SK-N-SH (cell line): Measurements from ENCODE around the gene DZIP1L. TPM values are rescaled to one million over a fixed set of nuclear protein-coding genes. Genes with fewer than 3 reads are reported as not detected.

ENCODE experiments used
- CTCF ChIA-PET: fragments of 300-600, 350-600 bp; formaldehyde crosslinking; extraction: SDS; loops from one replicate; lab custom pipeline; 2021; lab: Yijun Ruan, JAX
- POLR2A ChIA-PET: fragments of 350-600 bp; sonication (Branson Sonifier 250); formaldehyde crosslinking; extraction: SDS; loops from one replicate; lab custom pipeline; 2020; ENCODE audit warnings: antibody characterized with exemption, inconsistent platforms; lab: Yijun Ruan, JAX
- DNase-seq: peaks from one replicate; pipeline ENCODE4 v3.0.0; 2012
- H2AFZ ChIP-seq: fragments of 200-600 bp; sonication (generic); 2 replicates; pipeline ENCODE4 v1.8.1; 2016; ENCODE audit warnings: antibody characterized with exemption, mild to moderate bottlenecking, low read depth
- H3F3A ChIP-seq: fragments of 200-600 bp; sonication (generic); replicated peaks from 2 replicates; pipeline ENCODE3; 2016; ENCODE audit warnings: antibody characterized with exemption, mild to moderate bottlenecking; ENCODE audit not compliant: insufficient read depth
- H3K27ac ChIP-seq, 2 experiments: fragments of 200-500 bp in 1 of 2; fragments of 200-600 bp in 1 of 2; sonication (Bioruptor generic) in 1 of 2; sonication (generic), shearing (Covaris generic) in 1 of 2; 2 replicates each; pipeline versions ENCODE4 v1.5.1 to v1.6.1; 2014 to 2016; ENCODE audit warnings: low read depth in 2 of 2, inconsistent platforms in 1 of 2, low read length in 1 of 2, mild to moderate bottlenecking in 1 of 2, mixed read lengths in 1 of 2
- H3K27me3 ChIP-seq: fragments of 200-600 bp; sonication (generic), shearing (Covaris generic); 2 replicates; pipeline ENCODE4 v1.6.1; 2016; ENCODE audit warnings: mixed run types; ENCODE audit not compliant: insufficient read depth
- H3K36me3 ChIP-seq, 2 experiments: fragments of 200-500 bp in 1 of 2; fragments of 200-600 bp in 1 of 2; sonication (Bioruptor generic) in 1 of 2; sonication (generic) in 1 of 2; replicated peaks in 1 of 2; 2 replicates each; pipeline versions ENCODE3 to v1.5.1; 2014 to 2016; ENCODE audit warnings: low read length in 1 of 2, mild to moderate bottlenecking in 1 of 2; ENCODE audit not compliant: insufficient read depth in 2 of 2, control insufficient read depth in 1 of 2
- H3K4me1 ChIP-seq, 2 experiments: fragments of 200-500 bp in 1 of 2; fragments of 200-600 bp in 1 of 2; sonication (Bioruptor generic) in 1 of 2; sonication (generic), shearing (Covaris generic) in 1 of 2; 2 replicates each; pipeline versions ENCODE4 v1.5.1 to v1.6.1; 2014 to 2016; ENCODE audit warnings: low read depth in 1 of 2, low read length in 1 of 2, mixed run types in 1 of 2; ENCODE audit not compliant: insufficient read depth in 2 of 2, control insufficient read depth in 1 of 2
- H3K4me2 ChIP-seq: fragments of 200-600 bp; sonication (generic), shearing (Covaris generic); 2 replicates; pipeline ENCODE4 v1.6.1; 2017; ENCODE audit warnings: mixed run types
- H3K4me3 ChIP-seq, 2 experiments: fragments of 200-500 bp in 1 of 2; fragments of 200-600 bp in 1 of 2; sonication (Bioruptor generic) in 1 of 2; sonication (generic), shearing (Covaris generic) in 1 of 2; 2 replicates each; pipeline versions ENCODE4 v1.5.1 to v1.8.1; 2014 to 2016; ENCODE audit warnings: low read depth in 2 of 2, inconsistent platforms in 1 of 2, low read length in 1 of 2, mild to moderate bottlenecking in 1 of 2, mixed read lengths in 1 of 2, moderate library complexity in 1 of 2
- H3K79me2 ChIP-seq: fragments of 200-600 bp; sonication (generic); 2 replicates; pipeline ENCODE4 v1.8.1; 2017; ENCODE audit warnings: mild to moderate bottlenecking; ENCODE audit not compliant: insufficient read depth
- H3K9ac ChIP-seq: fragments of 200-600 bp; sonication (generic); 2 replicates; pipeline ENCODE4 v1.6.1; 2017; ENCODE audit warnings: mixed run types
- H3K9me2 ChIP-seq: fragments of 200-600 bp; sonication (generic); 2 replicates; pipeline ENCODE4 v1.6.1; 2017; ENCODE audit warnings: mixed run types
- H3K9me3 ChIP-seq: fragments of 200-600 bp; sonication (generic); 2 replicates; pipeline ENCODE4 v1.6.1; 2017; ENCODE audit warnings: mixed run types, mild to moderate bottlenecking, moderate library complexity
- H4K20me1 ChIP-seq: fragments of 200-600 bp; sonication (generic); 2 replicates; pipeline ENCODE4 v1.6.1; 2017; ENCODE audit warnings: mild to moderate bottlenecking, mixed run types; ENCODE audit not compliant: insufficient read depth
- EP300 ChIP-seq, 2 experiments: IDR thresholded peaks; 2 replicates each; pipeline versions ENCODE4 v1.4.0 to v1.6.1; 2012; ENCODE audit warnings: borderline replicate concordance in 1 of 2, low read depth in 1 of 2, low read length in 1 of 2
- FOSL2 ChIP-seq: IDR thresholded peaks from 2 replicates; pipeline ENCODE4 v1.4.0; 2012; ENCODE audit warnings: low read depth, mild to moderate bottlenecking, moderate library complexity, borderline replicate concordance
- FOXJ3 ChIP-seq: sonication (generic); formaldehyde crosslinking; IDR thresholded peaks from 2 replicates; pipeline ENCODE4 v1.5.1; 2020; ENCODE audit warnings: mild to moderate bottlenecking, missing genetic modification reagents
- GABPA ChIP-seq: IDR thresholded peaks from 2 replicates; pipeline ENCODE4 v1.4.0; 2012; ENCODE audit warnings: low read depth, mild to moderate bottlenecking
- GATA2 ChIP-seq: sonication (generic); formaldehyde crosslinking; IDR thresholded peaks from 2 replicates; pipeline ENCODE4 v1.5.0; 2020; ENCODE audit warnings: mild to moderate bottlenecking, missing genetic modification reagents
- JUND ChIP-seq: IDR thresholded peaks from 2 replicates; pipeline ENCODE4 v1.4.0; 2012
- NFIC ChIP-seq: IDR thresholded peaks from 2 replicates; pipeline ENCODE4 v1.4.0; 2012; ENCODE audit warnings: borderline replicate concordance
- RCOR1 ChIP-seq: fragments of 150-350 bp; IDR thresholded peaks from 2 replicates; pipeline ENCODE4 v1.6.1; 2017; ENCODE audit warnings: antibody characterized with exemption, low read length
- REST ChIP-seq: IDR thresholded peaks from 2 replicates; pipeline ENCODE4 v1.6.1; 2012; ENCODE audit warnings: mild to moderate bottlenecking, low read depth, low read length, moderate library complexity
- SIN3A ChIP-seq: IDR thresholded peaks from 2 replicates; pipeline ENCODE4 v1.6.1; 2012; ENCODE audit warnings: low read depth, mild to moderate bottlenecking, low read length, moderate library complexity, borderline replicate concordance
- TCF12 ChIP-seq: IDR thresholded peaks from 2 replicates; pipeline ENCODE4 v1.4.0; 2012
- WGBS: methylation state at CpG from one replicate; pipeline ENCODE4 v1.1.6; 2017; ENCODE audit warnings: low lambda C conversion rate; 5-methylcytosine and 5-hydroxymethylcytosine counted together
- polyA plus RNA-seq, 3 experiments: library from polyadenylated mRNA; depleted of rRNA; stranded (reverse); fragments of >200 nt; gene quantifications; 2 replicates each; pipeline ENCODE4 v1.2.3, GENCODE V29; 2012

DZIP1L gene
- polyA plus RNA-seq, 1 of the 3 experiments (the other 2 are of a cell fraction): 6.4 TPM

- DNase-seq: peak; percentile 70
- TF ChIP-seq NFIC (no peak), EP300 (IDR thresholded peaks at IDR 0.05; ENCODE audit: borderline replicate concordance in 1 of 2, low read depth in 1 of 2, low read length in 1 of 2) (0 out of 4 replicates have a peak, but pooled peaks of 1 of the 2 experiments have one; percentile 8), RCOR1 (peak; percentile 26; the same call in 1 of the 2 replicates), TCF12 (peak; percentile 41; the same call in 1 of the 2 replicates), SIN3A (no peak), GATA2 (CRISPR knock-in tag) (peak; percentile 43; the same call in 1 of the 2 replicates), FOXJ3 (CRISPR knock-in tag) (peak; percentile 56; the same call in 1 of the 2 replicates), JUND (no peak)
- TF ChIP-seq, all 33 proteins: peak for 5
- Histone ChIP-seq H3K36me3 (no peaks in the 10 kb centered on the region), H4K20me1 (no peaks in the 10 kb centered on the region), H3K4me1 (peaks cover 9 to 15% of the 10 kb centered on the region in 2 experiments; a peak in 3 of 4 replicates), H3K27ac (peak overlapping the region; percentile 41 to 89; a peak in 3 of 4 replicates), H2AFZ (peak overlapping the region; percentile 62; the same call in 1 of the 2 replicates), H3K9ac (no peak overlapping the region), H3K4me3 (no peak overlapping the region), H3K9me2 (no peaks in the 10 kb centered on the region; the same call in 1 of the 2 replicates), H3K79me2 (no peaks in the 10 kb centered on the region), H3K27me3 (no peaks in the 10 kb centered on the region), H3F3A (no peaks in the 10 kb centered on the region), H3K4me2 (peak overlapping the region; percentile 46; the same call in 1 of the 2 replicates), H3K9me3 (no peaks in the 10 kb centered on the region)
- ChIA-PET POLR2A (interaction anchor here (1.5 to 3.1 kb wide), 4 partner anchors 10 to 222 kb away, joined by 3 to 16 read pairs (median 10); partner anchors contain the start of genes ARMC8, DBR1, DZIP1L and MRAS), CTCF (interaction anchor here (0.7 to 1.6 kb wide), 5 partner anchors 10 to 118 kb away, joined by 3 to 5 read pairs (median 3); partner anchors contain the start of gene DZIP1L)
- 38% methylated on average over 5 of the region's 5 CpGs for WGBS
Measured at GRCh38 chr3:138125548-138126221, 10.3 kb upstream of the DZIP1L start.

GRCh38 chr3:138124706-138125355 lies 9.4 kb upstream of the DZIP1L start:
- Histone ChIP-seq H3K36me3 (no peaks in the 10 kb centered on the region), H4K20me1 (no peaks in the 10 kb centered on the region), H3K9ac (no peak overlapping the region), H2AFZ (no peak overlapping the region), H3K4me2 (peak overlapping the region; percentile 46; the same call in 1 of the 2 replicates), H3K79me2 (no peaks in the 10 kb centered on the region)
- CTCF ChIA-PET: interaction anchor here (1.4 to 1.6 kb wide), 3 partner anchors 9 to 64 kb away, joined by 4 to 5 read pairs (median 4); partner anchors contain the start of gene DZIP1L
- POLR2A ChIA-PET: interaction anchor here (1.5 to 3.1 kb wide), 4 partner anchors 9 to 223 kb away, joined by 3 to 16 read pairs (median 10); partner anchors contain the start of genes ARMC8, DBR1, DZIP1L and MRAS
- no peak for TF ChIP-seq REST
- peak; percentile 41; the same call in 1 of the 2 replicates for TF ChIP-seq FOSL2
- TF ChIP-seq JUND: peak; percentile 20; the same call in 1 of the 2 replicates
- no peak for TF ChIP-seq GABPA
- TF ChIP-seq, all 33 proteins: peak for 2
- Histone ChIP-seq H3K4me3 (no peak overlapping the region), H3K9me2 (no peaks in the 10 kb centered on the region; the same call in 1 of the 2 replicates), H3K27me3 (no peaks in the 10 kb centered on the region), H3K27ac (peak overlapping the region; percentile 41 to 89; a peak in 3 of 4 replicates), H3K9me3 (no peaks in the 10 kb centered on the region), H3K4me1 (peaks cover 9 to 15% of the 10 kb centered on the region in 2 experiments; a peak in 3 of 4 replicates), H3F3A (no peaks in the 10 kb centered on the region)
- DNase-seq: no peak
- WGBS: 75% methylated on average over 5 of the region's 10 CpGs
